ENCODE results near the gene OR10S1. TPM values are rescaled to one million over a fixed set of nuclear protein-coding genes. Genes with fewer than 3 reads are reported as not detected.

Gene OR10S1
- total RNA-seq, 5 donors from 2014 or later (not counting 1 experiment from before 2014, with no cell fraction given): not detected

DNA sequence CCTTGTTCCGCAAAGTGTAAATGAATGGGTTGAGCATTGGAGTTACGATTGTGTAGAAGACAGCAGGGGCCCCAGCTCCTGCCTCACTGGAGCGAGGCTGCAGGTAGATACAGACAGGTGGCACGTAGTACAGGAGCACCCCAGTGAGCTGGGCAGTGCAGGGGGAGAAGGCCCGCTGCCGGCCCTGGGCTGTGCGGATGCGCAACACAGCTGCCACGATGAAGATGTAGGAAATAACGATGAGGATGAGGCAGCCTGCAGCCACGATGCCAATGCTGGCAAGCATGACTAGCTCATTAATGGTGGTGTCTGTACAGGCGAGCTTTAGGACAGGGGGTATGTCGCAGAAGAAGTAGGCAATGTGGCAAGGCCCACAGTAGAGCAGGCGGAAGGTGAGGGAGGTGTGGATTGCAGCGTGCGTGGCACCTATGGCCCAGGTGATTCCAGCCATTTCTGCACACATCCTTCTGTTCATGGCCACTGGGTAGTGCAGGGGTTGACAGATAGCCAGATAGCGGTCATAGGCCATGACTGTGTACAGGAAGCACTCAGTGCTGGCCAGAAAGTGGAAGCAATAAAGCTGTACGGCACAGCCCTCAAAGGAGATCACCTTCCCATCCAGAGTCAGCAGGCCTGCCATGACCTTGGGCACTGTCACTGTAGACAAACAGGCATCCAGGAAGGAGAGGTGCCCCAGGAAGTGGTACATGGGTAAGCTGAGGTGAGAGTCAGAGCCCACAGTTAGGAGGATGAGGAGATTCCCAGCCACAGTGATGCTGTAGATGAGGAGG, 616 bp downstream of the OR10S1 start:
- Histone ChIP-seq H3K9me3 (no peaks in the 10 kb centered on the region), H3K4me1 (ENCODE audit: control insufficient read depth in 1 of 2, extremely low read depth in 1 of 2, insufficient read depth in 2 of 2, low read length in 2 of 2) (no peaks in the 10 kb centered on the region), H3K36me3 (ENCODE audit: control insufficient read depth in 2 of 2, extremely low read depth in 1 of 2, insufficient read depth in 1 of 2, low read length in 1 of 2) (no peaks in the 10 kb centered on the region), H3K27ac (ENCODE audit: low read length) (no peak overlapping the region), H3K4me3 (ENCODE audit: control insufficient read depth in 1 of 2, extremely low read depth in 1 of 2, low read length in 1 of 2) (no peak overlapping the region), H3K27me3 (replicated peaks in 1 of 2; ENCODE audit: control insufficient read depth in 2 of 2, extremely low read depth in 1 of 2, insufficient read depth in 2 of 2, low read length in 1 of 2) (peaks cover 0 to 7% of the 10 kb centered on the region in 2 experiments)
- ChIA-PET CTCF (no interaction called here), POLR2A (no interaction called here)
- Mint-ChIP-seq H3K4me3 (no peak overlapping the region), H3K36me3 (no peaks in the 10 kb centered on the region), H3K27ac (no peak overlapping the region), H3K27me3 (peaks cover 0 to 2% of the 10 kb centered on the region in 2 donors), H3K9me3 (peaks cover 0 to 5% (median 0%) of the 10 kb centered on the region in 3 donors), H3K4me1 (no peaks in the 10 kb centered on the region)
- DNase-seq: no peak
- no peak for ATAC-seq (replicated peaks in 1 of 4)
- 83% methylated on average over 17 of the region's 18 CpGs for WGBS (ENCODE audit: insufficient coverage)

DNA sequence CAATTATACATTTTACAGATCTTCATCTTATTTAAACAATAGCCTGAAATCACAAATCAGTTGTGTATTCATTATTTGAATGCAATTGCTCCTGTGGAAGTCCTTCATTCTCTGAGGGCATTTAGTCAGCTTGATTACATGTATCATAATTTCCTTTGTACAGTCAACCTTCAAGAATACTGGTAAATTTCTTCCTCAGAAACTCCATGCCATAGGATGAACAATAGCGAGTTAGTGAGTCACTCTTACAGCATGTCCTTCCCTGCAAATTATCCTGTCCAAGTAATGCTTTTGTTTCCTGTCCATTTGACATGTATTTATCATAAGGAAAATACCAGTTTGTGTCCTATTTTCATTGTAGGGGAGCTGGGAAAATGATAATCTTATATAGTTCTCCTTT, 3.8 kb downstream of the OR10S1 start:
- no peaks in the 10 kb centered on the region for H3K4me1 Mint-ChIP-seq
- no peaks in the 10 kb centered on the region for H3K36me3 Mint-ChIP-seq
- no peak overlapping the region for H3K27ac Mint-ChIP-seq
- ChIA-PET POLR2A (no interaction called here), CTCF (no interaction called here)
- no CpG with 5 or more reads among the region's 1 CpG for WGBS (ENCODE audit: insufficient coverage)
- no peak overlapping the region for H3K4me3 Mint-ChIP-seq
- DNase-seq (no peak), ATAC-seq (replicated peaks in 1 of 4) (no peak)
- Histone ChIP-seq H3K9me3 (no peaks in the 10 kb centered on the region), H3K4me1 (ENCODE audit: control insufficient read depth in 1 of 2, extremely low read depth in 1 of 2, insufficient read depth in 2 of 2, low read length in 2 of 2) (no peaks in the 10 kb centered on the region), H3K27me3 (replicated peaks in 1 of 2; ENCODE audit: control insufficient read depth in 2 of 2, extremely low read depth in 1 of 2, insufficient read depth in 2 of 2, low read length in 1 of 2) (peaks cover 0 to 4% of the 10 kb centered on the region in 2 experiments), H3K27ac (ENCODE audit: low read length) (no peak overlapping the region), H3K4me3 (ENCODE audit: control insufficient read depth in 1 of 2, extremely low read depth in 1 of 2, low read length in 1 of 2) (no peak overlapping the region), H3K36me3 (ENCODE audit: control insufficient read depth in 2 of 2, extremely low read depth in 1 of 2, insufficient read depth in 1 of 2, low read length in 1 of 2) (no peaks in the 10 kb centered on the region)
- peaks cover 0 to 5% (median 0%) of the 10 kb centered on the region in 3 donors for H3K9me3 Mint-ChIP-seq
- peaks cover 2 to 3% of the 10 kb centered on the region in 2 donors for H3K27me3 Mint-ChIP-seq

DNA sequence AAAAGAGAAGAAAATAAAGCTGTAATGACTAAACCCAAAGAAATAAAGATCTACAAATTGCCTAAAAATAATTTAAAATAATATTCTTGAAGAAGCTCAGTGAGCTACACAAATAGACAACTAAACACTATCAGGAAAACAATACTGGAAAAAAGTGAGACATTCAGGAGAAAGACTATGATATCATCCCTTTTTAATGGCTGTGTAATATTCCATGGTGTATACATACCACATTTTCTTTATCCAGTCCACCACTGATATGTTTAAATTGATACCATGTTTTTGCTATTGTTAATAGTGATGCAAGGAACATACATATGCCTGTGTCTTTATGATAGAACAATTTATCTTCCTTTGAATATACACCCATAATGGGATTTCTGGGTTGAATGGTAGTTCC, 20.8 kb downstream of the OR10S1 start:
- Histone ChIP-seq H3K36me3 (ENCODE audit: control insufficient read depth in 2 of 2, extremely low read depth in 1 of 2, insufficient read depth in 1 of 2, low read length in 1 of 2) (no peaks in the 10 kb centered on the region), H3K9me3 (no peaks in the 10 kb centered on the region), H3K27ac (ENCODE audit: low read length) (no peak overlapping the region), H3K4me1 (ENCODE audit: control insufficient read depth in 1 of 2, extremely low read depth in 1 of 2, insufficient read depth in 2 of 2, low read length in 2 of 2) (no peaks in the 10 kb centered on the region), H3K4me3 (ENCODE audit: control insufficient read depth in 1 of 2, extremely low read depth in 1 of 2, low read length in 1 of 2) (no peak overlapping the region), H3K27me3 (replicated peaks in 1 of 2; ENCODE audit: control insufficient read depth in 2 of 2, extremely low read depth in 1 of 2, insufficient read depth in 2 of 2, low read length in 1 of 2) (no peaks in the 10 kb centered on the region)
- H3K27ac Mint-ChIP-seq: no peak overlapping the region
- no peak for DNase-seq
- ChIA-PET CTCF (interaction anchor here in 1 of 2 donors (0.6 kb wide), 1 partner anchor 488 kb away, joined by 6 read pairs; no protein-coding TSS in a partner anchor), POLR2A (no interaction called here)
- H3K27me3 Mint-ChIP-seq: peaks cover 0 to 5% of the 10 kb centered on the region in 2 donors
- H3K9me3 Mint-ChIP-seq: peaks cover 0 to 20% (median 3%) of the 10 kb centered on the region in 3 donors
- no peaks in the 10 kb centered on the region for H3K36me3 Mint-ChIP-seq
- ATAC-seq (replicated peaks in 1 of 4): no peak
- H3K4me3 Mint-ChIP-seq: no peak overlapping the region
- H3K4me1 Mint-ChIP-seq: no peaks in the 10 kb centered on the region

DNA sequence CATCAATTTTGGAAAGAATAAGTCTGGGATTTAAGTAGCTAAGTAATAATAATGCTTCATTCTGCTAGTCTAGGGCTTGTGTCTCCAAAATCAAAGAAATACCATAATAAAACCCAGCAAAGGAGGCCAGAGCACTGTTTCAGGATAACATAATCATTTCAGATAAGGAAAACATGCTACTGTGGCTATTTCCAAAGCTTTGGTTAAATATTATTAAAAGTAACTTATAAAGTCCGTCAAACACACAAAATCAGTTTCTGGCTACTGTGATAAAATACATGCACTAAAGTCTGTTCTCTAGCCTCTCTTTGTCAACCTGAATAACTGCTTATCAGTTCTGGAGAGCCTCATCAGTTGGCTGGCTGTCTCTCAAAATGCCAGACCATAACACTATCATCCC, 32.4 kb downstream of the OR10S1 start:
- Mint-ChIP-seq H3K36me3 (no peaks in the 10 kb centered on the region), H3K4me3 (no peak overlapping the region), H3K9me3 (no peaks in the 10 kb centered on the region), H3K27ac (no peak overlapping the region), H3K27me3 (peaks cover 6 to 24% of the 10 kb centered on the region in 2 donors), H3K4me1 (no peaks in the 10 kb centered on the region)
- CTCF ChIA-PET: no interaction called here
- WGBS (ENCODE audit: insufficient coverage): no CpG with 5 or more reads among the region's 1 CpG
- Histone ChIP-seq H3K27ac (ENCODE audit: low read length) (no peak overlapping the region), H3K36me3 (ENCODE audit: control insufficient read depth in 2 of 2, extremely low read depth in 1 of 2, insufficient read depth in 1 of 2, low read length in 1 of 2) (no peaks in the 10 kb centered on the region), H3K4me3 (ENCODE audit: control insufficient read depth in 1 of 2, extremely low read depth in 1 of 2, low read length in 1 of 2) (no peak overlapping the region), H3K27me3 (replicated peaks in 1 of 2; ENCODE audit: control insufficient read depth in 2 of 2, extremely low read depth in 1 of 2, insufficient read depth in 2 of 2, low read length in 1 of 2) (no peaks in the 10 kb centered on the region), H3K4me1 (ENCODE audit: control insufficient read depth in 1 of 2, extremely low read depth in 1 of 2, insufficient read depth in 2 of 2, low read length in 2 of 2) (no peaks in the 10 kb centered on the region), H3K9me3 (no peaks in the 10 kb centered on the region)
- ATAC-seq (replicated peaks in 1 of 4) (no peak), DNase-seq (no peak)
- POLR2A ChIA-PET: no interaction called here

DNA sequence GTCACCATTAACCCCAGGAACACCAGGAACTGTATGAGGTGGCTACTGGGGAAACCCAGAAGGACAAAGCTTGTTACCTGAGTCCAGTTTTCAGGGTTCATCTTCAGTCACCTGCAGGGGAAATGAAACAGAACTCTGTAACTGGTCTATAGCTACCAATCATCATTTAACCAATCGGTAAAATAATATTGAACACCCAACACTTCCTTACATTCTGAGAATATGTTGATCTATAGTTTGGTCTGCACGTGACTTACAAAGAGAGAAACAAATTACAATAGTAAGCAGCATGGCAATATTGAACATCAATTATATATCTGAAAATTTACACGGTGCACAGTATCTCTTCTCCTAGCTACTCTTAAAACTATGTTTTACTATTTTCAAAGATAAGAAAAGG, 33.8 kb downstream of the OR10S1 start, which contains the start of gene OR6T1:
TSS of gene OR6T1 (minus strand) at position 101 of the 400 bp plus-strand sequence. CDS start at position 101, 0 bp downstream.
- H3K36me3 Mint-ChIP-seq: no peaks in the 10 kb centered on the region
- ATAC-seq (replicated peaks in 1 of 4) (no peak), DNase-seq (no peak)
- ChIA-PET CTCF (no interaction called here), POLR2A (no interaction called here)
- no peaks in the 10 kb centered on the region for H3K4me1 ChIP-seq (ENCODE audit: control insufficient read depth in 1 of 2, extremely low read depth in 1 of 2, insufficient read depth in 2 of 2, low read length in 2 of 2)
- no peaks in the 10 kb centered on the region for H3K4me1 Mint-ChIP-seq
- no peaks in the 10 kb centered on the region for H3K36me3 ChIP-seq (ENCODE audit: control insufficient read depth in 2 of 2, extremely low read depth in 1 of 2, insufficient read depth in 1 of 2, low read length in 1 of 2)
- WGBS (ENCODE audit: insufficient coverage): no CpG with 5 or more reads among the region's 3 CpGs
- no peak within 1 kb of the TSS for H3K4me3 ChIP-seq (ENCODE audit: control insufficient read depth in 1 of 2, extremely low read depth in 1 of 2, low read length in 1 of 2)
- H3K27me3 Mint-ChIP-seq: peaks cover 6 to 29% of the 10 kb centered on the region in 2 donors
- peaks cover 0 to 5% (median 4%) of the 10 kb centered on the region in 3 donors for H3K9me3 Mint-ChIP-seq
- no peak within 1 kb of the TSS for H3K4me3 Mint-ChIP-seq
- H3K27me3 ChIP-seq (replicated peaks in 1 of 2; ENCODE audit: control insufficient read depth in 2 of 2, extremely low read depth in 1 of 2, insufficient read depth in 2 of 2, low read length in 1 of 2): no peaks in the 10 kb centered on the region
- H3K27ac Mint-ChIP-seq: no peak within 1 kb of the TSS
- H3K9me3 ChIP-seq: no peaks in the 10 kb centered on the region
- H3K27ac ChIP-seq (ENCODE audit: low read length): no peak within 1 kb of the TSS

DNA sequence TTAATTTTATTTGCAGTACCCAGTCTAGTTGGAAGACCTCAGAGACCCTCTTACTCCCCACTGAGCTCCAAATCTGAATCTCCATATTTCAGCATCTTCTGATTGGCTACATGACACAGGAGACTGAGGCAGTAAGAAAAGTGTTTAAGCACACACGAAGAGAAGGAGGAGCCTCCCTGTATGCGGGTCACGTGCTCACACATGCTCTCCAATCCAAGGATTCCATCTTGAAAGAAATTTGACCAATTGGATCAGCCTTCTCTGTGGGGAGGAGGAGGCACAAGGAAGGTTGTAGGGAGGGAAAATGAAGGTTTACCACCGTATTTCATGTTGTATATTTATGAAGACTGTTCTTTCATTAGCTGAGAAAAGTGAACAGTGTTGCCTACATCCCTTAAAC, 35.2 kb downstream of the OR10S1 start:
- H3K36me3 Mint-ChIP-seq: no peaks in the 10 kb centered on the region
- Histone ChIP-seq H3K27ac (ENCODE audit: low read length) (no peak overlapping the region), H3K9me3 (no peaks in the 10 kb centered on the region), H3K4me3 (ENCODE audit: control insufficient read depth in 1 of 2, extremely low read depth in 1 of 2, low read length in 1 of 2) (no peak overlapping the region), H3K36me3 (ENCODE audit: control insufficient read depth in 2 of 2, extremely low read depth in 1 of 2, insufficient read depth in 1 of 2, low read length in 1 of 2) (no peaks in the 10 kb centered on the region), H3K4me1 (ENCODE audit: control insufficient read depth in 1 of 2, extremely low read depth in 1 of 2, insufficient read depth in 2 of 2, low read length in 2 of 2) (no peaks in the 10 kb centered on the region), H3K27me3 (replicated peaks in 1 of 2; ENCODE audit: control insufficient read depth in 2 of 2, extremely low read depth in 1 of 2, insufficient read depth in 2 of 2, low read length in 1 of 2) (no peaks in the 10 kb centered on the region)
- ChIA-PET POLR2A (no interaction called here), CTCF (no interaction called here)
- H3K27me3 Mint-ChIP-seq: peaks cover 5 to 29% of the 10 kb centered on the region in 2 donors
- ATAC-seq (replicated peaks in 1 of 4) (no peak), DNase-seq (no peak)
- peaks cover 0 to 5% (median 4%) of the 10 kb centered on the region in 3 donors for H3K9me3 Mint-ChIP-seq
- no peak overlapping the region for H3K4me3 Mint-ChIP-seq
- no CpG with 5 or more reads among the region's 4 CpGs for WGBS (ENCODE audit: insufficient coverage)
- no peaks in the 10 kb centered on the region for H3K4me1 Mint-ChIP-seq
- H3K27ac Mint-ChIP-seq: no peak overlapping the region
